ENCODE data around the gene HAGH. TPM values are rescaled to one million over a fixed set of nuclear protein-coding genes. Genes with fewer than 3 reads are reported as not detected.

The HAGH gene
- polyA plus RNA-seq, 1 donor from 2014 or later: 163 TPM

DNA sequence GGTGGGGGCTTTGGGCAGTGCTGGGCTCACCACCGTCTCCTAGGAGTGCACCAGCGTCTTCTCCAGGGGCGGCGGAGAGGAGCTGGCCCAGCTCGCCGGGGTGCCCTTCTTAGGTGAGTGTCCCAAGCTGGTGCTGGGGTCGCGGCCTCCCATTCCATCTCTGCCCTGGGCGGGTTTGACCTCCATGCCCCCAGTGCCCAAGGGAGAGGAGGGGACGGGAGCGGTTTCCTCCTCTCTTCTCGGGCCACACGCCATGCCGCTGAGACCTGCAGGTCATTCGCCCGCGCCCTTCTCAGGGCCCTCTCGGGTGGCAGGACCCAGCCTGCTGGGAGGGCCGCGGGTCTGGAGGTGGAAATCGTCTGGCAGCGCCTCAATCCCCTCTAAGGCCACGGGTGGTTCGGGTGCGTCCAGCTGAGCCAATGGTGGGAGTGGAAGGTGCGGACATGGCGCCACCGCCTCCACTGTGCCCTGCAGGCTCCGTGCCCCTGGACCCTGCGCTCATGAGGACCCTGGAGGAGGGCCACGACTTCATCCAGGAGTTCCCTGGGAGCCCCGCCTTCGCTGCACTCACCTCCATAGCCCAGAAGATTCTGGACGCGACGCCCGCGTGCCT, 38.4 kb downstream of the HAGH start:
- Histone ChIP-seq H3K4me3 (ENCODE audit: low read length) (no peak overlapping the region), H3K9ac (ENCODE audit: low read length) (no peak overlapping the region), H3K9me3 (ENCODE audit: low read length) (no peaks in the 10 kb centered on the region), H3K79me2 (replicated peaks; ENCODE audit: insufficient read depth, low read length) (peaks cover 16% of the 10 kb centered on the region), H2AFZ (ENCODE audit: low read depth, low read length) (no peak overlapping the region), H3K4me2 (ENCODE audit: low read length) (no peak overlapping the region), H4K20me1 (ENCODE audit: insufficient read depth) (no peaks in the 10 kb centered on the region), H3K27ac (ENCODE audit: low read length) (no peak overlapping the region), H3K36me3 (ENCODE audit: insufficient read depth, low read length) (no peaks in the 10 kb centered on the region), H3K27me3 (ENCODE audit: insufficient read depth, low read depth, low read length) (no peaks in the 10 kb centered on the region), H3F3A (ENCODE audit: insufficient read depth, low read length, poor library complexity, severe bottlenecking) (no peaks in the 10 kb centered on the region), H3K9me2 (ENCODE audit: insufficient read depth, low read length) (no peaks in the 10 kb centered on the region)
- TF ChIP-seq REST (IDR thresholded peaks at IDR 0.05; ENCODE audit: borderline replicate concordance) (no peak), POLR2AphosphoS5 (IDR thresholded peaks at IDR 0.05) (no peak), MXI1 (conservative IDR thresholded peaks at IDR 0.05; ENCODE audit: poor library complexity, severe bottlenecking) (no peak), SMC3 (conservative IDR thresholded peaks at IDR 0.05; ENCODE audit: poor library complexity) (no peak), TAF1 (IDR thresholded peaks at IDR 0.05; ENCODE audit: low read depth) (no peak), EP300 (conservative IDR thresholded peaks at IDR 0.05; ENCODE audit: poor library complexity, severe bottlenecking) (no peak), RAD21 (conservative IDR thresholded peaks at IDR 0.05) (no peak), EZH2 (IDR thresholded peaks at IDR 0.05; ENCODE audit: borderline replicate concordance, insufficient read depth, low read length, poor library complexity, severe bottlenecking) (no peak)
- TF ChIP-seq, protein P1, sequence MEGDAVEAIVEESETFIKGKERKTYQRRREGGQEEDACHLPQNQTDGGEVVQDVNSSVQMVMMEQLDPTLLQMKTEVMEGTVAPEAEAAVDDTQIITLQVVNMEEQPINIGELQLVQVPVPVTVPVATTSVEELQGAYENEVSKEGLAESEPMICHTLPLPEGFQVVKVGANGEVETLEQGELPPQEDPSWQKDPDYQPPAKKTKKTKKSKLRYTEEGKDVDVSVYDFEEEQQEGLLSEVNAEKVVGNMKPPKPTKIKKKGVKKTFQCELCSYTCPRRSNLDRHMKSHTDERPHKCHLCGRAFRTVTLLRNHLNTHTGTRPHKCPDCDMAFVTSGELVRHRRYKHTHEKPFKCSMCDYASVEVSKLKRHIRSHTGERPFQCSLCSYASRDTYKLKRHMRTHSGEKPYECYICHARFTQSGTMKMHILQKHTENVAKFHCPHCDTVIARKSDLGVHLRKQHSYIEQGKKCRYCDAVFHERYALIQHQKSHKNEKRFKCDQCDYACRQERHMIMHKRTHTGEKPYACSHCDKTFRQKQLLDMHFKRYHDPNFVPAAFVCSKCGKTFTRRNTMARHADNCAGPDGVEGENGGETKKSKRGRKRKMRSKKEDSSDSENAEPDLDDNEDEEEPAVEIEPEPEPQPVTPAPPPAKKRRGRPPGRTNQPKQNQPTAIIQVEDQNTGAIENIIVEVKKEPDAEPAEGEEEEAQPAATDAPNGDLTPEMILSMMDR (IDR thresholded peaks at IDR 0.05; ENCODE audit: poor library complexity, severe bottlenecking): no peak

GRCh38 chr16:1787322-1788094, 39.1 kb downstream of the HAGH start:
- no peak overlapping the region for H3K4me3 ChIP-seq (ENCODE audit: low read length)
- no peak overlapping the region for H3K27ac ChIP-seq (ENCODE audit: low read length)
- H3K9me2 ChIP-seq (ENCODE audit: insufficient read depth, low read length): no peaks in the 10 kb centered on the region
- H3K27me3 ChIP-seq (ENCODE audit: insufficient read depth, low read depth, low read length): no peaks in the 10 kb centered on the region
- no peaks in the 10 kb centered on the region for H3F3A ChIP-seq (ENCODE audit: insufficient read depth, low read length, poor library complexity, severe bottlenecking)
- no peak overlapping the region for H3K4me2 ChIP-seq (ENCODE audit: low read length)
- no peak overlapping the region for H3K9ac ChIP-seq (ENCODE audit: low read length)
- no peaks in the 10 kb centered on the region for H3K9me3 ChIP-seq (ENCODE audit: low read length)
- TF ChIP-seq, protein P1 (IDR thresholded peaks at IDR 0.05; ENCODE audit: poor library complexity, severe bottlenecking): no peak
- TF ChIP-seq REST (IDR thresholded peaks at IDR 0.05; ENCODE audit: borderline replicate concordance): no peak
- TF ChIP-seq MXI1 (conservative IDR thresholded peaks at IDR 0.05; ENCODE audit: poor library complexity, severe bottlenecking): no peak
- no peak for TF ChIP-seq RAD21 (conservative IDR thresholded peaks at IDR 0.05)
- TF ChIP-seq POLR2AphosphoS5 (IDR thresholded peaks at IDR 0.05): no peak
- no peak for TF ChIP-seq EP300 (conservative IDR thresholded peaks at IDR 0.05; ENCODE audit: poor library complexity, severe bottlenecking)
- TF ChIP-seq TAF1 (IDR thresholded peaks at IDR 0.05; ENCODE audit: low read depth): no peak
- TF ChIP-seq EZH2 (IDR thresholded peaks at IDR 0.05; ENCODE audit: borderline replicate concordance, insufficient read depth, low read length, poor library complexity, severe bottlenecking): no peak
- TF ChIP-seq SMC3 (conservative IDR thresholded peaks at IDR 0.05; ENCODE audit: poor library complexity): no peak
- H4K20me1 ChIP-seq (ENCODE audit: insufficient read depth): no peaks in the 10 kb centered on the region
- no peaks in the 10 kb centered on the region for H3K36me3 ChIP-seq (ENCODE audit: insufficient read depth, low read length)
- no peak overlapping the region for H2AFZ ChIP-seq (ENCODE audit: low read depth, low read length)
- peaks cover 16% of the 10 kb centered on the region for H3K79me2 ChIP-seq (replicated peaks; ENCODE audit: insufficient read depth, low read length)

Measured in neural cell (in vitro differentiated cells).